Upper lobe of right lung (tissue), 1 donor: ENCODE data around the gene NDUFV1. TPM values are rescaled to one million over a fixed set of nuclear protein-coding genes. Genes with fewer than 3 reads are reported as not detected.
A peak's percentile ranks its signal among the peaks of the same experiment; 100 is the strongest.

ENCODE experiments used
- ATAC-seq: fragments of 200-7000 bp; cut with Tn5 transposase; one replicate; pipeline ENCODE4 v1.9.1; 2020; ENCODE audit warnings: mild to moderate bottlenecking, moderate library complexity
- DNase-seq: peaks from one replicate; pipeline ENCODE4 v3.0.0-alpha.2; 2020
- H3K27ac ChIP-seq: fragments of 200-600 bp; one replicate; pipeline ENCODE4 v1.8.0; 2022
- H3K27me3 ChIP-seq: fragments of 200-600 bp; one replicate; pipeline ENCODE4 v1.8.0; 2022; ENCODE audit warnings: mild to moderate bottlenecking
- H3K36me3 ChIP-seq: fragments of 200-600 bp; one replicate; pipeline ENCODE4 v1.8.0; 2022
- H3K4me1 ChIP-seq: fragments of 200-600 bp; one replicate; pipeline ENCODE4 v1.8.0; 2022
- H3K4me3 ChIP-seq: fragments of 200-600 bp; one replicate; pipeline ENCODE4 v1.8.0; 2022; ENCODE audit warnings: mild to moderate bottlenecking
- H3K9me3 ChIP-seq: fragments of 200-600 bp; one replicate; pipeline ENCODE4 v1.8.0; 2022
- CTCF ChIP-seq: fragments of 200-600 bp; IDR thresholded peaks from one replicate; pipeline ENCODE4 v1.8.0; 2022; ENCODE audit warnings: antibody characterized with exemption
- intact Hi-C: fragments of 100-400 bp; cut with DNase I; formaldehyde crosslinking; loops from one replicate; pipeline ENCODE4 v1.11.0; 2022
- total RNA-seq: library from RNA; stranded (reverse); fragmentation: NEBNext Ultra II Directional; extraction: Animal tissue kit (Norgen Biotek cat#: 25700); gene quantifications from one replicate; pipeline ENCODE4 v1.2.1, GENCODE V29; 2021
- donor health status: DM: no; HTN: yes; CAD: no; lungs with severe emphysema.

The NDUFV1 gene
- total RNA-seq, 1 donor from 2014 or later: 141 TPM

GRCh38 chr11:67628710-67629385 is 22.1 kb downstream of the NDUFV1 start:
- no peak for ATAC-seq
- intact Hi-C loops: no loop called here
- Histone ChIP-seq H3K27me3 (no peaks in the 10 kb centered on the region), H3K9me3 (no peaks in the 10 kb centered on the region), H3K36me3 (no peaks in the 10 kb centered on the region), H3K4me1 (peaks cover 6% of the 10 kb centered on the region), H3K4me3 (peak overlapping the region; percentile 75), H3K27ac (peak overlapping the region; percentile 85)
- TF ChIP-seq CTCF: no peak
- DNase-seq: peak; percentile 66

GRCh38 chr11:67629386-67630227 is 22.9 kb downstream of the NDUFV1 start, which contains the start of gene NUDT8:
TSS of gene NUDT8 (minus strand) at chr11:67629937. CDS start at chr11:67629911, 26 bp downstream.
- no peaks in the 10 kb centered on the region for H3K36me3 ChIP-seq
- DNase-seq: peak; percentile 93
- peak; percentile 71 for ATAC-seq
- H3K27me3 ChIP-seq: no peaks in the 10 kb centered on the region
- H3K27ac ChIP-seq: peak within 1 kb of the TSS; percentile 85
- intact Hi-C loops: loop anchor here (5.0 kb wide), 1 partner anchor 53 kb away; no protein-coding TSS in a partner anchor
- H3K4me3 ChIP-seq: peak within 1 kb of the TSS; percentile 75
- peaks cover 6% of the 10 kb centered on the region for H3K4me1 ChIP-seq
- peak; percentile 91 for TF ChIP-seq CTCF
- no peaks in the 10 kb centered on the region for H3K9me3 ChIP-seq

GRCh38 chr11:67630228-67630942 is 23.6 kb downstream of the NDUFV1 start:
- no peaks in the 10 kb centered on the region for H3K27me3 ChIP-seq
- peak; percentile 100 for DNase-seq
- peak; percentile 91 for ATAC-seq
- peaks cover 6% of the 10 kb centered on the region for H3K4me1 ChIP-seq
- TF ChIP-seq CTCF: peak; percentile 70
- H3K36me3 ChIP-seq: no peaks in the 10 kb centered on the region
- H3K4me3 ChIP-seq: peak overlapping the region; percentile 75
- intact Hi-C loops: loop anchor here (5.0 kb wide), 1 partner anchor 52 kb away; no protein-coding TSS in a partner anchor
- H3K27ac ChIP-seq: peak overlapping the region; percentile 85
- no peaks in the 10 kb centered on the region for H3K9me3 ChIP-seq

GRCh38 chr11:67630943-67631331 is 24.2 kb downstream of the NDUFV1 start:
- ATAC-seq: no peak
- intact Hi-C loops: loop anchor here (5.0 kb wide), 1 partner anchor 51 kb away; no protein-coding TSS in a partner anchor
- Histone ChIP-seq H3K27me3 (no peaks in the 10 kb centered on the region), H3K4me3 (peak overlapping the region; percentile 75), H3K9me3 (no peaks in the 10 kb centered on the region), H3K4me1 (peaks cover 6% of the 10 kb centered on the region), H3K36me3 (no peaks in the 10 kb centered on the region), H3K27ac (peak overlapping the region; percentile 71)
- no peak for DNase-seq
- TF ChIP-seq CTCF: no peak

GRCh38 chr11:67631411-67631810 is 24.7 kb downstream of the NDUFV1 start:
- H3K4me3 ChIP-seq: no peak overlapping the region
- ATAC-seq (no peak), DNase-seq (peak; percentile 69)
- no peaks in the 10 kb centered on the region for H3K36me3 ChIP-seq
- H3K27ac ChIP-seq: no peak overlapping the region
- no peak for TF ChIP-seq CTCF
- no peaks in the 10 kb centered on the region for H3K27me3 ChIP-seq
- no peaks in the 10 kb centered on the region for H3K9me3 ChIP-seq
- H3K4me1 ChIP-seq: peaks cover 6% of the 10 kb centered on the region
- intact Hi-C loops: loop anchor here (5.0 kb wide), 1 partner anchor 51 kb away; no protein-coding TSS in a partner anchor
